Retinal pigment epithelial cell (primary cell): ENCODE results near the gene ZNF821.

Experiments used
- DNase-seq: peaks from one replicate; pipeline ENCODE4 v3.0.0-alpha.2; 2010; ENCODE audit warnings: low read depth
- H3K4me3 ChIP-seq: 2 replicates; pipeline ENCODE4 v1.5.1; 2011; ENCODE audit warnings: mild to moderate bottlenecking, low read length, control low read depth, moderate library complexity
- CTCF ChIP-seq: conservative IDR thresholded peaks from 2 replicates; pipeline ENCODE4 v1.5.1; 2011; ENCODE audit warnings: low read depth, low read length, control low read depth, inconsistent platforms

Gene ZNF821

GRCh38 chr16:71851746-71852145, 32.2 kb downstream of the ZNF821 start:
- no peak overlapping the region for H3K4me3 ChIP-seq

GRCh38 chr16:71848622-71849021, 35.4 kb downstream of the ZNF821 start:
- no peak for DNase-seq
- no peak overlapping the region for H3K4me3 ChIP-seq
- TF ChIP-seq CTCF: no peak

More at GRCh38 chr16:71851746-71852145, 32.2 kb downstream of the ZNF821 start:
- no peak for TF ChIP-seq CTCF
- no peak for DNase-seq

GRCh38 chr16:71847096-71847495, 36.9 kb downstream of the ZNF821 start:
- TF ChIP-seq CTCF: no peak
- peak overlapping the region; percentile 98 for H3K4me3 ChIP-seq
- DNase-seq: no peak

GRCh38 chr16:71846431-71846830, 37.6 kb downstream of the ZNF821 start:
- H3K4me3 ChIP-seq: peak overlapping the region; percentile 98
- no peak for TF ChIP-seq CTCF
- DNase-seq: no peak

DNA sequence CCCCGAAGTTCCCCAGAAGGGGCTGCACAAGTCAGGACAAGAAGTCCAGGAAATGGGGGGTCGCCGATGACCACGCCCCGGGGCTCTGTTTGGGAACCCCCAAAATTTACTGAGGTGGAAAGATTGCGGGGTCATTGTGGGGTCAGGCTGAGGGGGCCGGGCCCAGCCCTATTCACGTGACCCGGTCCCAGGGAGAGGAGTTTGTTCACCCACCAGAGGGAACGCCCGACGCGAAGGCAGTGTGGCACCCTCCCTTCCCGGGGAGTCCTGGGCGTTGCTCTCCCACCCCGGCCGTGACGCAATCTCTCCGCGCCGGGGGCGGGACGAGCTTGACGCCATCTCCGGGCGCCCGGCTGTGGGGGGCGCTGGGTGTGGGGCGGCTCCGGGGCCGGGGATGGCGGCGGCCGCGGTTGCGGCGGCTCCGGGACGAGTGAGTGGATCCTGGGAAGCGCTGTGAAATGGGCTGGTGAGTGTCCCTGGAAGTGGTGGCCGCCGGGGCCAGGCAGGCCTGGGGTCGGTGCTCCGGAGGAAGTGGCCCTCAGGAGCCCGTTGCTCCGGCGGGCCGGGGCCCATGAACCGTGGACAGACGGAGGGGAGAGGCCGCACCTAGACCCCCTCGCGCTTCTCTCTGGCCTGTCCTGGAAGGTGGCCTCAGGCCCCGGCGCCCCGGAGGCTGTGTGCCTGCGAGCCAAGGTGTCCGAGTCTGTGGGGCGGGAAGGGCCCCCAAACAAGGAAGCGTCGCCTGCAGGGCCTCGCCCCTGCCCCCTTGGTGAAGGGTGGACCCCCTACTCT, 38.1 kb downstream of the ZNF821 start, which contains the start of gene ATXN1L:
TSS of gene ATXN1L (plus strand) at position 338 of the 792 bp plus-strand sequence. CDS start 3,765 bp downstream, outside the sequence.
- no peak for TF ChIP-seq CTCF
- DNase-seq: peak; percentile 58

DNA sequence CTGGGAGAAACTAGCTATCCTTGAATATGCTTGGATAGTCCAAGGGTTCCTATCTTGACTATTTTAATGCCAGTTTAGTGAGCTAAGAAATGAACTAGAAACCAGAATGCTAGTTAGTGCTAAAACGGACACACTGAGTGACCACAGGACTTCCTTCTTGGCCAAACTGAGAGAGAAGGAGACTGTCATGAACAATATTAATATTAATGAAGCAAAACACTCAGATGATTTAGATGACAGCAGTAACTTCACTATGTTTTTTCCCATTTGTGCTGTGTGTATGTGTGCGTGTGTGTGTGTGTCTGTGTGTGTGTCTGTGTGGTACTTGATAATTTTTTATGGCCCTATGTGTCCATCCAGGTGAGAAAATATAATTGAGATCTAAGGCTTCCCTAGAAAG, 40.4 kb downstream of the ZNF821 start:
- no peak for DNase-seq
- no peak overlapping the region for H3K4me3 ChIP-seq
- TF ChIP-seq CTCF: no peak

More for the DNA sequence above, 38.1 kb downstream of the ZNF821 start, which contains the start of gene ATXN1L:
- peak within 1 kb of the TSS; percentile 98 for H3K4me3 ChIP-seq

GRCh38 chr16:71840052-71840451, 43.9 kb downstream of the ZNF821 start:
- no peak for DNase-seq
- H3K4me3 ChIP-seq: no peak overlapping the region
- TF ChIP-seq CTCF: no peak
